Measurements from ENCODE around the gene A2M. TPM values are rescaled to one million over a fixed set of nuclear protein-coding genes. Genes with fewer than 3 reads are reported as not detected.

Gene A2M
- total and polyA plus RNA-seq, 2 of the 13 experiments (the other 11 are each of a cell fraction or from before 2014, with no cell fraction given) = 2,807 to 6,551 TPM

- FAIRE-seq (no peak), DNase-seq (ENCODE audit: low spot score) (no peak), ATAC-seq (no peak)
- H3K9me3 ChIP-seq (ENCODE audit: low read length) = peaks cover 58% of the 10 kb centered on the region
- TF ChIP-seq MTA1 (CRISPR knock-in tag; IDR thresholded peaks at IDR 0.05; ENCODE audit: borderline replicate concordance) = no peak
- TF ChIP-seq HOXD1 (CRISPR knock-in tag; IDR thresholded peaks at IDR 0.05) = no peak
- no peak for TF ChIP-seq ZBTB3 (CRISPR knock-in tag; IDR thresholded peaks at IDR 0.05; ENCODE audit: borderline replicate concordance, low read depth)
- no peak for TF ChIP-seq CEBPB (IDR thresholded peaks at IDR 0.05; ENCODE audit: borderline replicate concordance, low read depth, low read length)
- no peak for TF ChIP-seq SMAD9 (CRISPR knock-in tag; IDR thresholded peaks at IDR 0.05)
- TF ChIP-seq ZNF296 (CRISPR knock-in tag; conservative IDR thresholded peaks at IDR 0.05) = no peak
- H3K36me3 ChIP-seq (replicated peaks in 1 of 2; ENCODE audit: control insufficient read depth in 1 of 2, insufficient read depth in 2 of 2, low read length in 2 of 2) = no peaks in the 10 kb centered on the region
- CTCF ChIA-PET (ENCODE audit: low intra/inter-chr PET ratio, low total read pairs) = no interaction called here
- H4K20me1 ChIP-seq (ENCODE audit: insufficient read depth, low read length) = no peaks in the 10 kb centered on the region
- WGBS (ENCODE audit: low lambda C conversion rate) = 36% methylated on average over 4 of the region's 4 CpGs
- H3K79me2 ChIP-seq (ENCODE audit: insufficient read depth, low read length) = no peaks in the 10 kb centered on the region
- H3K27ac ChIP-seq (ENCODE audit: extremely low read length, insufficient read depth, low read length) = no peak overlapping the region
- no peak overlapping the region for H2AFZ ChIP-seq (ENCODE audit: low read length)
- intact Hi-C loops (cut with micrococcal nuclease; ENCODE audit: unreplicated experiment) (no loop called here), in situ Hi-C loops (cut with HindIII; ENCODE audit: extremely low pct_ligation_motif_present, low pct_unique_long_range_greater_than_20kb) (no loop called here)
- no peak overlapping the region for H3K4me3 ChIP-seq (replicated peaks in 1 of 3; ENCODE audit: insufficient read depth in 1 of 3, low read depth in 2 of 3, low read length in 3 of 3)
- POLR2A ChIA-PET = no interaction called here
- H3K27me3 ChIP-seq (ENCODE audit: control insufficient read depth in 1 of 2, insufficient read depth in 2 of 2, low read length in 2 of 2) = no peaks in the 10 kb centered on the region
- no peak overlapping the region for H3K9ac ChIP-seq (ENCODE audit: insufficient read depth, low read depth, low read length)
- no peak overlapping the region for H3K4me2 ChIP-seq (ENCODE audit: low read depth, low read length)
- BruUV-seq (replicated peaks) = no TSS peak
- H3K4me1 ChIP-seq (ENCODE audit: insufficient read depth, low read length) = no peaks in the 10 kb centered on the region
Observed at GRCh38 chr12:9144730-9145106, 29.0 kb upstream of the A2M start.

GRCh38 chr12:9143929-9144729, 28.4 kb upstream of the A2M start:
- FAIRE-seq = no peak
- POLR2A ChIA-PET = no interaction called here
- intact Hi-C loops (cut with micrococcal nuclease; ENCODE audit: unreplicated experiment) (no loop called here), in situ Hi-C loops (cut with HindIII; ENCODE audit: extremely low pct_ligation_motif_present, low pct_unique_long_range_greater_than_20kb) (no loop called here)
- no peaks in the 10 kb centered on the region for H3K4me1 ChIP-seq (ENCODE audit: insufficient read depth, low read length)
- H3K36me3 ChIP-seq (replicated peaks in 1 of 2; ENCODE audit: control insufficient read depth in 1 of 2, insufficient read depth in 2 of 2, low read length in 2 of 2) = no peaks in the 10 kb centered on the region
- no peak for ATAC-seq
- H2AFZ ChIP-seq (ENCODE audit: low read length) = no peak overlapping the region
- BruUV-seq (replicated peaks) = no TSS peak
- CTCF ChIA-PET (ENCODE audit: low intra/inter-chr PET ratio, low total read pairs) = no interaction called here
- H3K4me2 ChIP-seq (ENCODE audit: low read depth, low read length) = no peak overlapping the region
- no peak overlapping the region for H3K9ac ChIP-seq (ENCODE audit: insufficient read depth, low read depth, low read length)
- H3K27me3 ChIP-seq (ENCODE audit: control insufficient read depth in 1 of 2, insufficient read depth in 2 of 2, low read length in 2 of 2) = no peaks in the 10 kb centered on the region
- no peak overlapping the region for H3K27ac ChIP-seq (ENCODE audit: extremely low read length, insufficient read depth, low read length)
- DNase-seq (ENCODE audit: low spot score) = no peak
- WGBS (ENCODE audit: low lambda C conversion rate) = 65% methylated on average over 3 of the region's 3 CpGs
- H3K4me3 ChIP-seq (replicated peaks in 1 of 3; ENCODE audit: insufficient read depth in 1 of 3, low read depth in 2 of 3, low read length in 3 of 3) = no peak overlapping the region
- H3K9me3 ChIP-seq (ENCODE audit: low read length) = peaks cover 64% of the 10 kb centered on the region
- H4K20me1 ChIP-seq (ENCODE audit: insufficient read depth, low read length) = no peaks in the 10 kb centered on the region
- no peaks in the 10 kb centered on the region for H3K79me2 ChIP-seq (ENCODE audit: insufficient read depth, low read length)
- TF ChIP-seq PHF21A (CRISPR knock-in tag; IDR thresholded peaks at IDR 0.05) = no peak
- TF ChIP-seq ZNF878 (CRISPR knock-in tag; IDR thresholded peaks at IDR 0.05) = no peak
- peak; percentile 99 for TF ChIP-seq ZNF850 (CRISPR knock-in tag; conservative IDR thresholded peaks at IDR 0.05)
- TF ChIP-seq ZNF382 (CRISPR knock-in tag; IDR thresholded peaks at IDR 0.05; ENCODE audit: borderline replicate concordance) = no peak
- TF ChIP-seq BRCA1 (CRISPR knock-in tag; IDR thresholded peaks at IDR 0.05) = no peak
- no peak for TF ChIP-seq ZNF782 (CRISPR knock-in tag; IDR thresholded peaks at IDR 0.05; ENCODE audit: borderline replicate concordance)
- TF ChIP-seq ZFX (CRISPR knock-in tag; IDR thresholded peaks at IDR 0.05; ENCODE audit: low read depth) = no peak
- TF ChIP-seq SRF (IDR thresholded peaks at IDR 0.05; ENCODE audit: low read depth, low read length) = no peak
- no peak for TF ChIP-seq ZNF260 (CRISPR knock-in tag; IDR thresholded peaks at IDR 0.05; ENCODE audit: borderline replicate concordance, low read depth)
- no peak for TF ChIP-seq MLX (CRISPR knock-in tag; IDR thresholded peaks at IDR 0.05)

Measured in HepG2 (cell line).